Endothelial cell of umbilical vein (primary cell): ENCODE measurements around the gene ZNF438. TPM values are rescaled to one million over a fixed set of nuclear protein-coding genes. Genes with fewer than 3 reads are reported as not detected.

Experiments used
- BruUV-seq: library from RNA; stranded (reverse); fragments of 400-500 nt; replicated peaks from 2 replicates; lab custom pipeline; 2021; lab: Mats Ljungman, UMichigan
- CTCF ChIA-PET: fragments of 300-600, 350-600 bp; sonication (Branson Sonifier 250); formaldehyde crosslinking; loops from one replicate; lab custom pipeline; 2021; ENCODE audit warnings: antibody characterized with exemption, inconsistent platforms; lab: Charles Lee
- POLR2A ChIA-PET: fragments of 300-600, 350-600 bp; sonication (Branson Sonifier 250); formaldehyde crosslinking; loops from one replicate; lab custom pipeline; 2021; ENCODE audit warnings: antibody characterized with exemption, inconsistent platforms; lab: Charles Lee
- DNase-seq: peaks from one replicate; pipeline ENCODE4 v3.0.0-alpha.2; 2011; ENCODE audit warnings: low read depth, low spot score
- FAIRE-seq: peaks from 2 replicates; lab custom pipeline; 2011; peaks lifted over from hg19 to GRCh38; lab: Jason Lieb, UNC
- H2AFZ ChIP-seq: 2 replicates; pipeline ENCODE4 v1.6.0; 2012; ENCODE audit warnings: low read depth, low read length, control low read depth, inconsistent platforms
- H3K27ac ChIP-seq: 2 replicates; pipeline ENCODE4 v1.5.1; 2011; ENCODE audit warnings: low read depth, mild to moderate bottlenecking, control low read depth, low read length, moderate library complexity; ENCODE audit not compliant: insufficient read depth
- H3K27me3 ChIP-seq, 2 experiments: 2 replicates each; pipeline versions ENCODE4 v1.6.0 to v1.6.1; 2011; ENCODE audit warnings: low read length in 2 of 2, mixed read lengths in 1 of 2; ENCODE audit not compliant: control insufficient read depth in 2 of 2, insufficient read depth in 2 of 2
- H3K36me3 ChIP-seq, 2 experiments: 2 replicates in 1 of 2; 3 replicates in 1 of 2; pipeline ENCODE4 v1.5.1; 2011; ENCODE audit warnings: low read length in 2 of 2, mild to moderate bottlenecking in 1 of 2, moderate library complexity in 1 of 2; ENCODE audit not compliant: control insufficient read depth in 2 of 2, insufficient read depth in 2 of 2; ENCODE audit errors: extremely low read depth in 1 of 2
- H3K4me1 ChIP-seq: 3 replicates; pipeline ENCODE4 v1.5.1; 2011; ENCODE audit warnings: mild to moderate bottlenecking, low read length; ENCODE audit not compliant: control insufficient read depth, insufficient read depth; ENCODE audit errors: extremely low read depth
- H3K4me2 ChIP-seq: 2 replicates; pipeline ENCODE4 v1.6.1; 2011; ENCODE audit warnings: low read length, control low read depth, mixed read lengths; ENCODE audit not compliant: insufficient read depth
- H3K4me3 ChIP-seq, 3 experiments: fragments of 200-600 bp in 1 of 3; sonication (generic), shearing (Covaris generic) in 1 of 3; replicated peaks in 1 of 3; 2 replicates each; pipeline ENCODE4 v1.5.1; 2011 to 2016; ENCODE audit warnings: control low read depth in 3 of 3, low read length in 3 of 3, mild to moderate bottlenecking in 2 of 3, inconsistent platforms in 1 of 3, low read depth in 1 of 3, moderate library complexity in 1 of 3; ENCODE audit not compliant: insufficient read depth in 1 of 3
- H3K79me2 ChIP-seq: 2 replicates; pipeline ENCODE4 v1.6.0; 2012; ENCODE audit warnings: low read length, inconsistent platforms; ENCODE audit not compliant: control insufficient read depth, insufficient read depth
- H3K9ac ChIP-seq: replicated peaks from 2 replicates; pipeline ENCODE3; 2011; ENCODE audit warnings: low read length, control low read depth; ENCODE audit not compliant: insufficient read depth; ENCODE audit errors: extremely low read depth
- H3K9me1 ChIP-seq: replicated peaks from 3 replicates; pipeline ENCODE4 v1.6.0; 2011; ENCODE audit warnings: mild to moderate bottlenecking, low read length; ENCODE audit not compliant: control insufficient read depth, insufficient read depth; ENCODE audit errors: extremely low read depth
- H3K9me3 ChIP-seq: replicated peaks from 2 replicates; pipeline ENCODE4 v1.5.1; 2012; ENCODE audit warnings: low read length, inconsistent platforms; ENCODE audit not compliant: control insufficient read depth, insufficient read depth
- H4K20me1 ChIP-seq: replicated peaks from 2 replicates; pipeline ENCODE3; 2011; ENCODE audit warnings: mild to moderate bottlenecking, low read length; ENCODE audit not compliant: control insufficient read depth, insufficient read depth; ENCODE audit errors: extremely low read depth
- EZH2 ChIP-seq: IDR thresholded peaks from 2 replicates; pipeline ENCODE4 v1.6.1; 2012; ENCODE audit warnings: borderline replicate concordance, low read depth, mild to moderate bottlenecking, moderate library complexity, low read length, inconsistent platforms; ENCODE audit not compliant: severe bottlenecking
- FOS ChIP-seq: IDR thresholded peaks from 2 replicates; pipeline ENCODE4 v1.6.1; 2011; ENCODE audit warnings: mild to moderate bottlenecking, low read length, moderate library complexity, borderline replicate concordance; ENCODE audit not compliant: insufficient read depth
- GATA2 ChIP-seq: IDR thresholded peaks from 2 replicates; pipeline ENCODE4 v1.7.0; 2011; ENCODE audit warnings: low read depth, mild to moderate bottlenecking, moderate library complexity, mixed read lengths, low read length; ENCODE audit not compliant: insufficient read length, insufficient read depth
- JUN ChIP-seq: IDR thresholded peaks from 2 replicates; pipeline ENCODE4 v1.6.1; 2011; ENCODE audit warnings: borderline replicate concordance, low read depth; ENCODE audit not compliant: insufficient read length, insufficient read depth
- MAX ChIP-seq: IDR thresholded peaks from 2 replicates; pipeline ENCODE4 v1.6.1; 2011; ENCODE audit not compliant: insufficient read depth, insufficient read length
- MYC ChIP-seq: IDR thresholded peaks from one replicate; pipeline ENCODE4 v1.6.1; 2011; ENCODE audit warnings: mild to moderate bottlenecking, low read depth, low read length
- POLR2A ChIP-seq: IDR thresholded peaks from 2 replicates; pipeline ENCODE4 v1.6.1; 2012; ENCODE audit warnings: low read depth, mild to moderate bottlenecking, control low read depth, low read length
- POLR2AphosphoS5 ChIP-seq: IDR thresholded peaks from 2 replicates; pipeline ENCODE4 v1.6.1; 2012; ENCODE audit warnings: low read depth, mild to moderate bottlenecking, control low read depth, low read length, moderate library complexity; ENCODE audit not compliant: insufficient read depth
- dilution Hi-C: fragments of 300-500 bp; cut with MboI; formaldehyde crosslinking; loops from one replicate; pipeline ENCODE4 v1.15.0; 2019; ENCODE audit warnings: low sequenced_read_pairs; ENCODE audit not compliant: extremely low pct_ligation_motif_present
- intact Hi-C: fragments of 100-400 bp; cut with micrococcal nuclease; formaldehyde crosslinking; loops from one replicate; pipeline ENCODE4 v1.10.0; 2022
- polyA plus RNA-seq, 4 experiments: library from polyadenylated mRNA; depleted of rRNA in 3 of 4; stranded (reverse) in 3 of 4; unstranded in 1 of 4; fragments of >200 nt; gene quantifications; 2 replicates each; pipeline versions ENCODE4 v1.2.1 to v1.2.3, GENCODE V29; 2011 to 2012; ENCODE audit warnings: missing spikeins in 1 of 4
- total RNA-seq: library from RNA; stranded (reverse); gene quantifications from 2 replicates; pipeline ENCODE4 v1.2.3, GENCODE V29; 2021
- TF ChIP-seq, protein P1 (sequence below), 2 donors: IDR thresholded peaks; 1 replicate in 1 of 2; 2 replicates in 1 of 2; pipeline ENCODE4 v1.5.1; 2011; ENCODE audit warnings: low read length in 2 of 2, mild to moderate bottlenecking in 2 of 2, moderate library complexity in 2 of 2, control low read depth in 1 of 2, inconsistent platforms in 1 of 2, low read depth in 1 of 2; ENCODE audit not compliant: insufficient read depth in 1 of 2; ENCODE audit errors: extremely low read depth in 1 of 2

ZNF438 gene
- total and polyA plus RNA-seq, 2 donors (not counting 3 experiments of a cell fraction or from before 2014, with no cell fraction given): 7.2 to 15.1 TPM

DNA sequence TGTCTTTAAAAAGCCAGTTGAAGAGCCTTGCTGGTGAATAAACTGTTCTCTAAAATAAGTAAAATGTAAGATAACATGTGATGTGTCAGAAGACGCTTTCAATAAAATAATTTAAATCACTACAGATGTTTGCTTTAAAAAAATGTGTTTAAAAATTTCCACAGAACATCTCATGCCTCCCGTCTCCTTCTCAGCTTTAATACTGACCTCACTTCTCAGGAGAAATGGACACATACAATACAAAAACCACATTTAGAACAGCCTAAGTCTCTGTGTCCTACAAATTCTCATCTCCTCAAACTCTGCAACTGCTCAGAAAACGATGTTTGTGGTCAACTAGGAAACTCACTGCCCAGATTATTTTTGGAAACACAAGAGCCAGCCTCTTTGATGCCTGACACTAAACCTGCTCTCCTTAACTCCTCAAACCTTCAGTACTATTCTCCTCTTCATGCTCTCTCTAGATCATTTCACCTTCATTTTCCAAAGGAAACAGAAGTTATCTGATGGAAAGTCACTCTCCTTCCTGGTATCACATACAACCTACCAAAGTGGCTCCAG is 120.3 kb downstream of the ZNF438 start:
- intact Hi-C loops: no loop called here
- CTCF ChIA-PET: no interaction called here
- Histone ChIP-seq H3K27me3 (no peaks in the 10 kb centered on the region), H3K79me2 (no peaks in the 10 kb centered on the region), H3K27ac (no peak overlapping the region), H3K4me1 (no peaks in the 10 kb centered on the region), H2AFZ (no peak overlapping the region), H3K36me3 (no peaks in the 10 kb centered on the region), H3K9me3 (no peaks in the 10 kb centered on the region), H3K9ac (no peak overlapping the region), H4K20me1 (no peaks in the 10 kb centered on the region), H3K4me3 (no peak overlapping the region), H3K4me2 (no peak overlapping the region), H3K9me1 (no peaks in the 10 kb centered on the region)
- dilution Hi-C loops: no loop called here
- DNase-seq (no peak), FAIRE-seq (no peak)
- POLR2A ChIA-PET: no interaction called here
- TF ChIP-seq POLR2AphosphoS5 (no peak), MYC (no peak), JUN (no peak), EZH2 (no peak), FOS (no peak), MAX (no peak), GATA2 (no peak), POLR2A (no peak)
- TF ChIP-seq, protein P1, sequence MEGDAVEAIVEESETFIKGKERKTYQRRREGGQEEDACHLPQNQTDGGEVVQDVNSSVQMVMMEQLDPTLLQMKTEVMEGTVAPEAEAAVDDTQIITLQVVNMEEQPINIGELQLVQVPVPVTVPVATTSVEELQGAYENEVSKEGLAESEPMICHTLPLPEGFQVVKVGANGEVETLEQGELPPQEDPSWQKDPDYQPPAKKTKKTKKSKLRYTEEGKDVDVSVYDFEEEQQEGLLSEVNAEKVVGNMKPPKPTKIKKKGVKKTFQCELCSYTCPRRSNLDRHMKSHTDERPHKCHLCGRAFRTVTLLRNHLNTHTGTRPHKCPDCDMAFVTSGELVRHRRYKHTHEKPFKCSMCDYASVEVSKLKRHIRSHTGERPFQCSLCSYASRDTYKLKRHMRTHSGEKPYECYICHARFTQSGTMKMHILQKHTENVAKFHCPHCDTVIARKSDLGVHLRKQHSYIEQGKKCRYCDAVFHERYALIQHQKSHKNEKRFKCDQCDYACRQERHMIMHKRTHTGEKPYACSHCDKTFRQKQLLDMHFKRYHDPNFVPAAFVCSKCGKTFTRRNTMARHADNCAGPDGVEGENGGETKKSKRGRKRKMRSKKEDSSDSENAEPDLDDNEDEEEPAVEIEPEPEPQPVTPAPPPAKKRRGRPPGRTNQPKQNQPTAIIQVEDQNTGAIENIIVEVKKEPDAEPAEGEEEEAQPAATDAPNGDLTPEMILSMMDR (IDR thresholded peaks at IDR 0.05; ENCODE audit: extremely low read depth in 1 of 2, insufficient read depth in 1 of 2, low read depth in 1 of 2, low read length in 2 of 2): no peak
- BruUV-seq: no TSS peak
